ENCODE measurements around the gene CAPRIN1.

CAPRIN1 gene

GRCh38 chr11:34029176-34029575, 22.4 kb upstream of the CAPRIN1 start:
- Histone ChIP-seq H3K27ac (ENCODE audit: low read depth, low read length) (no peak overlapping the region), H3K36me3 (ENCODE audit: low read length) (no peaks in the 10 kb centered on the region), H2AFZ (ENCODE audit: low read depth, low read length, severe bottlenecking) (no peak overlapping the region), H4K20me1 (ENCODE audit: low read depth, low read length) (no peaks in the 10 kb centered on the region), H3K27me3 (ENCODE audit: low read length) (no peaks in the 10 kb centered on the region), H3K4me2 (ENCODE audit: low read depth, low read length, poor library complexity, severe bottlenecking) (no peak overlapping the region), H3F3A (ENCODE audit: insufficient read depth) (no peaks in the 10 kb centered on the region), H3K4me3 (ENCODE audit: insufficient read depth, low read length, poor library complexity, severe bottlenecking) (no peak overlapping the region), H3K9ac (ENCODE audit: low read length) (no peak overlapping the region), H3K9me3 (ENCODE audit: insufficient read depth, low read length) (no peaks in the 10 kb centered on the region), H3K9me2 (replicated peaks; ENCODE audit: insufficient read depth, low read length) (no peaks in the 10 kb centered on the region), H3K79me2 (ENCODE audit: insufficient read depth, low read length) (no peaks in the 10 kb centered on the region)
- TF ChIP-seq EZH2phosphoT487 (conservative IDR thresholded peaks at IDR 0.05; ENCODE audit: low read length) (no peak), CTCF (IDR thresholded peaks at IDR 0.05; ENCODE audit: insufficient read depth, low read length, poor library complexity, severe bottlenecking) (no peak)

DNA sequence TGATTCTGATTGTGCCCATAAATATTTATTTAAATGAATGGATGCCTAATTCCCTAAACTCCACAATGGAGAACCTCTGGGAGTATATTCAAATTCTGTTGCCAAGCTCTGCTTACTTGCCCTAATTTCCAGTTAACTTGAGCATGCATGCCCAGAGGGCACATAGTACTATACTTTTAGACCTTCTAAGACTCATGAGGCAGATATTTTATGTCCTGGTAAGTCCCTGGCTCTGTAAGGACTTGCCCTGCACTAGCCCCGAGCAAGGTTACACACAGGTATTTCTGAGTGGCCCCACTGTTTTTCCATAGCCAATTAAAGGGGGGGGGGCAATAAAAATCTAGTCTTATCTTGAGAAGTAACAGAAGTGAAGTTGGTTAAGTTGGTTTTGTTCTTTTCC, 21.1 kb upstream of the CAPRIN1 start:
- Histone ChIP-seq H3K9me2 (replicated peaks; ENCODE audit: insufficient read depth, low read length) (no peaks in the 10 kb centered on the region), H3K27ac (ENCODE audit: low read depth, low read length) (no peak overlapping the region), H3F3A (ENCODE audit: insufficient read depth) (no peaks in the 10 kb centered on the region), H3K4me3 (ENCODE audit: insufficient read depth, low read length, poor library complexity, severe bottlenecking) (no peak overlapping the region), H3K36me3 (ENCODE audit: low read length) (no peaks in the 10 kb centered on the region), H3K9me3 (ENCODE audit: insufficient read depth, low read length) (no peaks in the 10 kb centered on the region), H3K4me2 (ENCODE audit: low read depth, low read length, poor library complexity, severe bottlenecking) (no peak overlapping the region), H4K20me1 (ENCODE audit: low read depth, low read length) (no peaks in the 10 kb centered on the region), H2AFZ (ENCODE audit: low read depth, low read length, severe bottlenecking) (no peak overlapping the region), H3K27me3 (ENCODE audit: low read length) (no peaks in the 10 kb centered on the region), H3K9ac (ENCODE audit: low read length) (no peak overlapping the region), H3K79me2 (ENCODE audit: insufficient read depth, low read length) (no peaks in the 10 kb centered on the region)
- TF ChIP-seq CTCF (IDR thresholded peaks at IDR 0.05; ENCODE audit: insufficient read depth, low read length, poor library complexity, severe bottlenecking): no peak
- no peak for TF ChIP-seq EZH2phosphoT487 (conservative IDR thresholded peaks at IDR 0.05; ENCODE audit: low read length)

DNA sequence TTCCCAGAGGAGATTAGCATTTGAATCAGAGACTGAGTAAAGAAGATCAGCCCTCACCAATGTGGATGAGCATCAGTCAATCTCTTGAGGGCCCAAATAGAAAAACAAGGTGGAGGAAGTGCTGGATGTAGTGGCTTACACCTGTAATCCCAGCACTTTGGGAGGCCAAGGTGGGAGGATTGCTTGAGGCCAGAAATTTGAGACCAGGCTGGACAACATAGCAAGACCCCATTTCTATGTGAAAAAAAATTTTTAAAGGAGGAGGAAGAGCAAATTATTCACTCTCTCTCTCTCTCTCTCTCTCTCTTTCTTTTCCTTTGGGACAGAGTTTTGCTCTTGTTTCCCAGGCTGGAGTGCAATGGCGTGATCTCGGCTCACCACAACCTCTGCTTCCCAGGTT, 18.1 kb upstream of the CAPRIN1 start:
- Histone ChIP-seq H3K36me3 (ENCODE audit: low read length) (no peaks in the 10 kb centered on the region), H3K79me2 (ENCODE audit: insufficient read depth, low read length) (no peaks in the 10 kb centered on the region), H3F3A (ENCODE audit: insufficient read depth) (no peaks in the 10 kb centered on the region), H3K27ac (ENCODE audit: low read depth, low read length) (no peak overlapping the region), H3K4me2 (ENCODE audit: low read depth, low read length, poor library complexity, severe bottlenecking) (no peak overlapping the region), H3K9ac (ENCODE audit: low read length) (no peak overlapping the region), H3K27me3 (ENCODE audit: low read length) (no peaks in the 10 kb centered on the region), H2AFZ (ENCODE audit: low read depth, low read length, severe bottlenecking) (no peak overlapping the region), H4K20me1 (ENCODE audit: low read depth, low read length) (no peaks in the 10 kb centered on the region), H3K9me3 (ENCODE audit: insufficient read depth, low read length) (no peaks in the 10 kb centered on the region), H3K4me3 (ENCODE audit: insufficient read depth, low read length, poor library complexity, severe bottlenecking) (no peak overlapping the region), H3K9me2 (replicated peaks; ENCODE audit: insufficient read depth, low read length) (no peaks in the 10 kb centered on the region)
- TF ChIP-seq CTCF (IDR thresholded peaks at IDR 0.05; ENCODE audit: insufficient read depth, low read length, poor library complexity, severe bottlenecking): no peak
- TF ChIP-seq EZH2phosphoT487 (conservative IDR thresholded peaks at IDR 0.05; ENCODE audit: low read length): no peak

- Histone ChIP-seq H3K27me3 (ENCODE audit: low read length) (no peaks in the 10 kb centered on the region), H3K9me3 (ENCODE audit: insufficient read depth, low read length) (no peaks in the 10 kb centered on the region), H3K27ac (ENCODE audit: low read depth, low read length) (no peak overlapping the region), H3K9me2 (replicated peaks; ENCODE audit: insufficient read depth, low read length) (no peaks in the 10 kb centered on the region), H4K20me1 (ENCODE audit: low read depth, low read length) (no peaks in the 10 kb centered on the region), H2AFZ (ENCODE audit: low read depth, low read length, severe bottlenecking) (no peak overlapping the region), H3K79me2 (ENCODE audit: insufficient read depth, low read length) (no peaks in the 10 kb centered on the region), H3K9ac (ENCODE audit: low read length) (no peak overlapping the region), H3K4me2 (ENCODE audit: low read depth, low read length, poor library complexity, severe bottlenecking) (no peak overlapping the region), H3K36me3 (ENCODE audit: low read length) (no peaks in the 10 kb centered on the region), H3K4me3 (ENCODE audit: insufficient read depth, low read length, poor library complexity, severe bottlenecking) (no peak overlapping the region), H3F3A (ENCODE audit: insufficient read depth) (no peaks in the 10 kb centered on the region)
- no peak for TF ChIP-seq CTCF (IDR thresholded peaks at IDR 0.05; ENCODE audit: insufficient read depth, low read length, poor library complexity, severe bottlenecking)
- no peak for TF ChIP-seq EZH2phosphoT487 (conservative IDR thresholded peaks at IDR 0.05; ENCODE audit: low read length)
These were observed 17.5 kb upstream of the CAPRIN1 start for GRCh38 chr11:34034053-34034452.
